GM20431 (cell line): ENCODE measurements around the gene GDF11.
"Not testable (repeated sequence)": the region's sequence is repeated elsewhere in the genome, so short reads cannot be mapped to it uniquely, and the experiment has no call there.

Experiments
- in situ Hi-C: fragments of 300-500 bp; cut with MseI, MboI; formaldehyde crosslinking; loops from one replicate; pipeline ENCODE4 v1.15.0; 2020; ENCODE audit warnings: low sequenced_read_pairs; ENCODE audit not compliant: unreplicated experiment

Gene GDF11

GRCh38 chr12:55736780-55737580, 5.9 kb upstream of the GDF11 start:
- in situ Hi-C loops = loop anchor here (25.0 kb wide), 1 partner anchor 200 kb away; the partner anchor contains the start of genes DGKA and PYM1

GRCh38 chr12:55737581-55738122, 5.3 kb upstream of the GDF11 start:
- in situ Hi-C loops = loop anchor here (25.0 kb wide), 1 partner anchor 200 kb away; the partner anchor contains the start of genes DGKA and PYM1

GRCh38 chr12:55738123-55739024, 4.5 kb upstream of the GDF11 start:
- in situ Hi-C loops = loop anchor here (25.0 kb wide), 1 partner anchor 199 kb away; the partner anchor contains the start of genes DGKA and PYM1

- in situ Hi-C loops = loop anchor here (25.0 kb wide), 1 partner anchor 198 kb away; the partner anchor contains the start of genes DGKA and PYM1
Measured at GRCh38 chr12:55739025-55739378, 3.9 kb upstream of the GDF11 start.

GRCh38 chr12:55741931-55742680, 816 bp upstream of the GDF11 start:
- in situ Hi-C loops = loop anchor here (25.0 kb wide), 1 partner anchor 195 kb away; the partner anchor contains the start of genes DGKA and PYM1

- in situ Hi-C loops = loop anchor here (25.0 kb wide), 1 partner anchor 194 kb away; the partner anchor contains the start of genes DGKA and PYM1
Measured at GRCh38 chr12:55743406-55744339, 751 bp downstream of the GDF11 start.

- in situ Hi-C loops = loop anchor here (25.0 kb wide), 1 partner anchor 193 kb away; the partner anchor contains the start of genes DGKA and PYM1
Measured at GRCh38 chr12:55744340-55745030, 1.6 kb downstream of the GDF11 start.

- in situ Hi-C loops = loop anchor here (25.0 kb wide), 1 partner anchor 192 kb away; the partner anchor contains the start of genes DGKA and PYM1
Measured at GRCh38 chr12:55745361-55746173, 2.6 kb downstream of the GDF11 start.

GRCh38 chr12:55746174-55746912, 3.4 kb downstream of the GDF11 start:
- in situ Hi-C loops = loop anchor here (25.0 kb wide), 1 partner anchor 191 kb away; the partner anchor contains the start of genes DGKA and PYM1

GRCh38 chr12:55746913-55747231, 4.0 kb downstream of the GDF11 start:
- in situ Hi-C loops = loop anchor here (25.0 kb wide), 1 partner anchor 190 kb away; the partner anchor contains the start of genes DGKA and PYM1

- in situ Hi-C loops = loop anchor here (25.0 kb wide), 1 partner anchor 189 kb away; the partner anchor contains the start of genes DGKA and PYM1
Measured at GRCh38 chr12:55748230-55748993, 5.5 kb downstream of the GDF11 start.

- in situ Hi-C loops = no loop called here
Measured at GRCh38 chr12:55755246-55755645, 12.3 kb downstream of the GDF11 start.

GRCh38 chr12:55757701-55758100, 14.8 kb downstream of the GDF11 start:
- in situ Hi-C loops = no loop called here

GRCh38 chr12:55758575-55758974, 15.7 kb downstream of the GDF11 start:
- in situ Hi-C loops = not testable (repeated sequence)

- in situ Hi-C loops = no loop called here
Measured at GRCh38 chr12:55760663-55761062, 17.7 kb downstream of the GDF11 start.
